Dermis microvascular lymphatic vessel endothelial cell (primary cell): ENCODE measurements around the gene CST3. TPM values are rescaled to one million over a fixed set of nuclear protein-coding genes. Genes with fewer than 3 reads are reported as not detected.
"Not testable (repeated sequence)": the region's sequence is repeated elsewhere in the genome, so short reads cannot be mapped to it uniquely, and the experiment has no call there.

ENCODE experiments used
- DNase-seq, 2 donors: peaks; one replicate each; pipeline versions ENCODE4 v3.0.0 to v3.0.0-alpha.2; 2010; ENCODE audit warnings: low read depth in 2 of 2
- total RNA-seq: library from RNA; depleted of rRNA; stranded (reverse); fragments of >200 nt; gene quantifications from 2 replicates; pipeline ENCODE4 v1.2.1, GENCODE V29; 2014

Gene CST3
- total RNA-seq, result 112 and 193 TPM in 2 replicates

DNA sequence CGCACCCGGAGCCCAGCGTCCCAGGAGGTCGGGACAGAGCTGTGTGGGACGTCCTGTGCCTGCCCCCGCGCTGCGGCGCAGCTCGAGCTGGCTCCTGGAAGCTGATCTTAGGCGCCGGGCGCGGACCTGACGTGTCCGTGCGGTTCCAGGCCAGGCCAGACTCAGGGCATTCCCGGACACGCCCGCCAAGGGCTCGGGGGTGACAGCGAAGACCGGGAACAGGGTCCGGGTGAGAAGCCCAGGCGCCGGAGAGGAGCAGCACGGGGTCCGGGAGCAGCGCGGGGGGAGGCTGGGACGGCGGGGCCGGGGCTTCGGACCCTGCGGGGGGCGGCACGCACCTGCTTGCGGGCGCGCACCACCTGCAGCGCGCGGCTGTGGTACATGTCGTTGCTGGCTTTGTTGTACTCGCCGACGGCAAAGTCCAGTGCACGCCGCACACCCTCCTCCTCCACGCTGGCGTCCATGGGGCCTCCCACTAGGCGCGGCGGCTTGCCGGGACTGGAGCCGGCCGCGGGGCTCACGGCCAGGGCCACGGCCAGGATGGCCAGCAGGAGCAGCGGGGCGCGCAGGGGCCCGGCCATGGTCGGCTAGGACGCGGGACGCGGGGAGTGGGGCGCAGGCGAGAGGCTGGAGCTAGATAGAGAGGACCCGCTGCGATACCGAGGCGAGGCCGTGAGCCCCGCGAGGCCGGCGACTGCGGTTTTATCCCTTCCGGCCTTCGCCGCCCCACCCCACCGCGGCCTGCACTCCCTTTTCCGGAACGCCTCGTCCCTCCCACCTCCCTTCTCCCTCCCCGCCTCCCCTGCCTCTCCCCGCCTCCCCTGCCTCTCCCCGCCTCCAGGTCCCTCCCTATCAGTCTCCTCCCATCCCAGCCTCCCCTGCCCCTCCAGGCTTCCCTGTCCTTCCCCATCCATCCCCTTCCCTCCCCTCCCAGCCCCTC, at the start of gene CST3:
Gene CST3 (minus strand): TSS at position 674 of the 940 bp plus-strand sequence. CDS start 93 bp downstream, at position 581.
- peak; percentile 69 to 88 for DNase-seq

- no peak for DNase-seq
These were observed 48.4 kb upstream of the CST3 start for GRCh38 chr20:23686046-23686750.

- not testable (repeated sequence) for DNase-seq
These were observed 47.8 kb upstream of the CST3 start for GRCh38 chr20:23685529-23685896.

DNA sequence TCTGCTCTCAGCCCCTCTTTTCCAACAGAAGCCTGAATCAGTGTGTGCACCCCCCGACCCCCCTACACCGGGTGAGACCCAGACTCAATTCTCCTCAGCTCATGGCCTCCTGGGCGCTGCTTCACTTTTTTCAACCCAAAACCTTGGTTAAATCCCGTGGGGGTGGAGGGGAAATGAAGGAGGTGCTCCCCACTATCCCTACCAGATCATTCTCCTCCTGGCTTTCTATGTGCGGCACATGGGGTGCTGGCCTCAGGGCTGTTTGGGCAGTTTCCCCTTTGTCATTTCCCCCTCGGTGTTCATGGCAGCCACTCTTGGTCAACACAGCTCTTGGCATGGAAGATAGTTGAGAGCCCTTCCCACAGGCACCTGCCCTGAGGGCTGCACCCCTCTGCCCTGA, 46.5 kb upstream of the CST3 start:
- no peak for DNase-seq

- no peak for DNase-seq
These were observed 46.1 kb upstream of the CST3 start for GRCh38 chr20:23683807-23684206.

GRCh38 chr20:23683281-23683680, 45.5 kb upstream of the CST3 start:
- DNase-seq, result no peak

GRCh38 chr20:23680146-23680545, 42.4 kb upstream of the CST3 start:
- DNase-seq, result no peak

DNA sequence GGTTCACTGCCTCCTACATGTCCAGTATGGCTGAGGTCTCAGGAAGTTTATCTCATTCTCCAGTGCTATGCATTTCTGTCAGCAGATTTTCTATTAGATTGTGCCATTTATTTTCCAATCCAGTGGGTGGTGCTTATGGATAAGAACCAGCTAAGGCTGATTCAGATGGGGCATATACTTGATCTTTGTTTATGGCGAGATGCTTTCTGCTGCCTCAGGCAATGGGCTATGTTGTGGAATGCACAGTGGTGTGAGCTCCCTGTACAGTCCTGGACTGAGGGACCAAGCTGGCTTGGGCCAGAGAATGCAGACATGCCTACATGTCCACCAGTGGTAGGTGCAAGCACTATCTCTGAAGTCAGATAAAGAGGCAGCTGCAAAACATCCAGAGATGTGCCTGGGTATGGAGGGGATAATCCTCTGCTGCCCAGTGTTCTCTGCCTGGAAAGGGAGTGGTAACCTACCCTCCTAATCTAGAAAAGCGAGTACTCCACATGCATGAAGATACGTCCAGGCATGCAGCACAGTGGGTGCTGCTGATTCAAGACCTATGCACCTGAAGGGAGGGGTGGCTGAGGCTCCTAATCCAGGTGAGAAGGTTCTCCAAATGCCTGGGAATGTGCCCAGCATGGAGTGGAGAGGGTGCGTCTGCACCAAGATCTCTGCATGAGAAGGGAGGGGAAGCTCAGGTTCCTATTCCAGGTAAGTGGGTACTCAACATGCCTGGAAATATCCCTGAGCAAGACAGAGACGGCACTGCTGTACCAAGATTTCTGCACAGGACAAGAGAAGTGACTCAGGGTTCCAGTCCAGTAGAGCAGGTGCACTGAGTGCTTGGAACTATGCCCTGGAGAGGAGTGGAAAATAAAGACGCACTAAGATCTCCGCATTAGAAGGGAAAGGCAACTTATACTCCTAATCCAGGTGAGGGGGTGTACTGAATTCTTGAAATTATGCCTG, 41.7 kb upstream of the CST3 start:
- DNase-seq, result no peak

DNA sequence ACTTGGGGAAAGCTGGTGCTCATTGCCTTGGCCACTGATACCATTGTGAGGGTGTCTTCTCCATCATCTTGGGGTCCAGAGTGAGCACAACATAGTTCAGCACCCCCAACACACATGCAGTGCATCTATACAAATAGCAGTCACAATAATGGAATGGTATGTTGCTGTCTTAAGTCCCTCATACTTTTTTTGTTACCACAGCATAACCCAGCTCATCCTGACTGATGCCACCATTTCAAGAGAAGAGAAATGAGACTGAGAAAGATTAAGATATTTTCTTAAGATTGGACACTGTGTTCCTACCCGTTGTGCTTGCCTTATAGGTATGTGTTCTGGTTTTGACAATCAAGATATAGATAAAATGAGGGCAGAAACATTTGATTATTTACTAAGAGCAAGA, 35.5 kb upstream of the CST3 start:
- DNase-seq, result no peak

GRCh38 chr20:23672158-23672557, 34.4 kb upstream of the CST3 start:
- DNase-seq, result no peak

GRCh38 chr20:23671479-23671878, 33.7 kb upstream of the CST3 start:
- no peak for DNase-seq

DNA sequence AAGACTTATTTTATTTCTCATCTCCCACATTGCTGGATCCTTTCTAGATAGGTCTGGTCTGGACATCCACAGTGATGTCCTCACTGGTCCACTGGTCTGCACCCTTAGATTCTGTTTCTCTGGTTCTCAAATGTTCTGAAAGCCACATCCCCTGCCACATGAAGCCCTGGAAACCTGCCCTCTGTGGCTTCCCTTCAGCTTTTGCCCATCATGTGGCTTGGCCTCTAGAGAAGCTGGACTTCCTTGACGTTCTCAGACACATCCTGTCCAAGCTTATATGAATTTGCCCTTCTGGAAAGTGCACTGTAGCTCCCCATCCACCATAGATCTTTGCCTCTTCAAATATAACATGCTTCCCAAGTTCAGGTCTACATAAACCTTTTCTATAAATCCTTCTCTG, 32.6 kb upstream of the CST3 start:
- DNase-seq, result no peak

- DNase-seq, result no peak
These were observed 32.1 kb upstream of the CST3 start for GRCh38 chr20:23669866-23670265.

- DNase-seq, result no peak
These were observed 31.6 kb upstream of the CST3 start for GRCh38 chr20:23669327-23669726.

DNA sequence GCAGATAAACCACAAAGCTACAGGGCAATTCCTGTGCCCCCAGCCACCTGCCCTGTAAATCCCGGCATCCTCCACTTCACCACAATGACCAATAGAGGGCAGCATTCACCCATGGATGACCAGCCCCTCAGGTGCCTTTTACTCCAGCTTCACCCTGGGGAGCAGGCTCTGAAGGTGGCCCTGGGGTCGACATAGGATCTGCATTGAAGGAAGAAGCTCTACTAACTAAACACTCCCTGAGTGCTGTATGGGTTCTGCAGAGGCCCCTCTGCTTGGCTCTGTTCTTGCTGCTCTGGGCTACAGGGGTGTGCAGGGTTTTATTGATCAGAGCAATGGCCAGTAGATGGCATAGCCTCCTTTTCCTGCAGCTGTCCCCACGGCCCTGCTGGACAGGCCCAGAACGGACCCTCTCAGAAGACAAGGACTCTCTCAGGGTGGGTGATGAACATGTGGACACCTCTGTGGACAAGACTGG, 30.8 kb upstream of the CST3 start:
- DNase-seq, result peak; percentile 30 to 67

- no peak for DNase-seq
These were observed 29.9 kb upstream of the CST3 start for GRCh38 chr20:23667666-23668065.

- DNase-seq, result no peak
These were observed 28.9 kb upstream of the CST3 start for GRCh38 chr20:23666698-23667097.

GRCh38 chr20:23666189-23666588, 28.4 kb upstream of the CST3 start:
- DNase-seq, result peak in 1 of 2 donors; percentile 9

DNA sequence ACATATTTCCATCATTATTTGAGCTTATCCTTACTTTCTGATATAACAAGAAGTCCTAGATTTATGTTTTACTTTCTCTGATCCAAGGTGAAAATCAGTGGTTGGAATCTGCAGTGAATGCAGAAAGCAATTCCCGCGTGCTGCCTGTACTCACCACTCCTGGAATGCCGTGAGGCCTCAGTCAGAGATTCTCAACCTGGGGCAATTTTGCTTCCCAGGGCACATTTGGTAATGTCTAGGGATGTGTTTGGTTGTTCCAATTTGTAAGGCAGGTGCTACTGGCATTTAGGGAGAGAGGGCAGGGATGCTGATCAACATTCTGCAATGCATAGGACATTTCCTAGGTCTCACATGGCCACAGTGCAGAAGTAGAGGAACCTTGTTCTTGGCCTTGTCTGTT, 27.2 kb upstream of the CST3 start:
- no peak for DNase-seq

GRCh38 chr20:23664046-23664445, 26.3 kb upstream of the CST3 start:
- not testable (repeated sequence) for DNase-seq

DNA sequence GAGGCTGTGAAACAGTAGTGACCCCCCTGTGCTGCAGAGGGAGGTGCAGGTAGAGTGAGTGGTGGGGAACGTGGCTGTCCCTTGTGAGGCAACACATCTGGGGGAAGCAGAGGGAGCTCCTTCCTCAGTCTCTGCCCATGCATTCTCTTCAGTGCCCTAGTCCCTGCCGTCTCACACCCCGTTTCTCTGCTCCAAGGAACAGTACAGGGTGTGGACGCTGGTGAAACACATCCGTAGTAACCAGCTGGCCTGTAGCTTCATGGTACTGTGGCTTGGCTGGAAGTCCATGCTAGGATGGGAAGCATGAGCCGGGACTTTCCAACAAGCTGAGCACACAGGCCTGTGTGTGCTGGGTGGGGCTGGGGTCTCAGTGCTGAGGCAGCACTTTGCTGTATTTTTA, 25.4 kb upstream of the CST3 start:
- no peak for DNase-seq
